Endodermal cell (in vitro differentiated cells): ENCODE measurements around the gene MCTP1. TPM values are rescaled to one million over a fixed set of nuclear protein-coding genes. Genes with fewer than 3 reads are reported as not detected.

Source experiments
- DNase-seq: peaks from one replicate; pipeline ENCODE4 v3.0.0-alpha.2; 2017
- H3K27ac ChIP-seq: 2 replicates; pipeline ENCODE4 v1.5.1; 2013; ENCODE audit warnings: mild to moderate bottlenecking, low read depth, low read length, moderate library complexity
- H3K27me3 ChIP-seq: 2 replicates; pipeline ENCODE4 v1.6.1; 2013; ENCODE audit warnings: mild to moderate bottlenecking, low read length, moderate library complexity; ENCODE audit not compliant: insufficient read depth, control insufficient read depth, poor library complexity, severe bottlenecking
- H3K36me3 ChIP-seq: 2 replicates; pipeline ENCODE4 v1.7.0; 2013; ENCODE audit warnings: mild to moderate bottlenecking, low read length, moderate library complexity; ENCODE audit not compliant: control insufficient read depth, insufficient read depth
- H3K4me1 ChIP-seq: one replicate; pipeline ENCODE4 v1.7.0; 2013; ENCODE audit warnings: low read length; ENCODE audit not compliant: control insufficient read depth, insufficient read depth
- H3K4me3 ChIP-seq: 2 replicates; pipeline ENCODE4 v1.5.1; 2013; ENCODE audit warnings: mild to moderate bottlenecking, low read length, moderate library complexity
- H3K9ac ChIP-seq: 2 replicates; pipeline ENCODE4 v1.6.1; 2013; ENCODE audit warnings: mild to moderate bottlenecking, low read length, moderate library complexity; ENCODE audit not compliant: poor library complexity, severe bottlenecking; ENCODE audit errors: extremely low read depth
- H3K9me3 ChIP-seq: 2 replicates; pipeline ENCODE4 v1.6.1; 2013; ENCODE audit warnings: mild to moderate bottlenecking, low read length, moderate library complexity; ENCODE audit not compliant: control insufficient read depth
- H3K27ac Mint-ChIP-seq: 2 replicates; pipeline ENCODE4 v1.8.0; 2020; ENCODE audit warnings: mixed read lengths
- H3K27me3 Mint-ChIP-seq: 2 replicates; pipeline ENCODE4 v1.8.0; 2021; ENCODE audit warnings: mild to moderate bottlenecking, mixed read lengths; ENCODE audit not compliant: insufficient read depth
- H3K36me3 Mint-ChIP-seq: 2 replicates; pipeline ENCODE4 v1.8.0; 2020; ENCODE audit warnings: low read depth, mixed read lengths
- H3K4me1 Mint-ChIP-seq: 2 replicates; pipeline ENCODE4 v1.8.0; 2020; ENCODE audit warnings: mixed read lengths
- H3K4me3 Mint-ChIP-seq: 2 replicates; pipeline ENCODE4 v1.8.0; 2020; ENCODE audit warnings: mild to moderate bottlenecking, moderate library complexity, mixed read lengths
- H3K9me3 Mint-ChIP-seq: 2 replicates; pipeline ENCODE4 v1.8.0; 2020; ENCODE audit warnings: mild to moderate bottlenecking, mixed read lengths
- WGBS, 2 experiments: methylation state at CpG; one replicate each; pipeline versions ENCODE4 v1.1.5 to v1.1.7; 2013; ENCODE audit warnings: missing lambda C conversion rate in 2 of 2, mixed read lengths in 1 of 2; ENCODE audit not compliant: insufficient coverage in 1 of 2, insufficient read length in 1 of 2; 5-methylcytosine and 5-hydroxymethylcytosine counted together
- total RNA-seq, 2 donors: library from RNA; stranded (reverse); fragmentation: NEBNext Ultra II Directional in 1 of 2; extraction: Animal tissue kit (Norgen Biotek cat#: 25700) in 1 of 2; gene quantifications; 2 replicates in 1 of 2; 3 replicates in 1 of 2; pipeline ENCODE4 v1.2.1, GENCODE V29; 2021
- TF ChIP-seq, protein P1 (sequence below): fragments of 200-600 bp; sonication (generic); conservative IDR thresholded peaks from 2 replicates; pipeline ENCODE4 v1.5.0; 2021; ENCODE audit warnings: antibody characterized with exemption, mild to moderate bottlenecking

Gene MCTP1
- total RNA-seq, 2 donors from 2014 or later: 0.71 to 3.7 TPM

DNA sequence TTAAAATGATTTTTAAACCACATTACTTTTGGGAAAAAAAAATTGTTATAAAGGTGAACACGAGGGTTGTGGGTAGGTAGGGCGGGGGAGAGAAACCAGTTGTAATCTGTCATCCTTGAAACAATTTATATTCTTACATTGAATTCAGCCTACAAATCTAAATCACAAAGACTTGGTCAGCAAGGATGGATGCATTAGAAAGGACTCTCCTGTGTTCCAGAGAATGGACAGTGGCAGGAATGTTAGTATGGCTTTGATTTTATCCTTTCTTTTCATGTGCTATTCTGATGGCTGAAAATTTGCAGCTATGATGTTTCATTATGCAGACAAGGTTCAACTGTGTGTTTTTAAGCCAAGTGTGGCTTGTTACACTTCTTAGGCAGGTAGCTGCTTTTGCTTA, 431.8 kb downstream of the MCTP1 start:
- no CpG with 5 or more reads among the region's 2 CpGs for WGBS, 2 experiments
- Mint-ChIP-seq H3K27ac (no peak overlapping the region), H3K9me3 (no peaks in the 10 kb centered on the region), H3K4me3 (no peak overlapping the region), H3K27me3 (no peaks in the 10 kb centered on the region), H3K4me1 (peaks cover 12% of the 10 kb centered on the region), H3K36me3 (no peaks in the 10 kb centered on the region)
- TF ChIP-seq, protein P1, sequence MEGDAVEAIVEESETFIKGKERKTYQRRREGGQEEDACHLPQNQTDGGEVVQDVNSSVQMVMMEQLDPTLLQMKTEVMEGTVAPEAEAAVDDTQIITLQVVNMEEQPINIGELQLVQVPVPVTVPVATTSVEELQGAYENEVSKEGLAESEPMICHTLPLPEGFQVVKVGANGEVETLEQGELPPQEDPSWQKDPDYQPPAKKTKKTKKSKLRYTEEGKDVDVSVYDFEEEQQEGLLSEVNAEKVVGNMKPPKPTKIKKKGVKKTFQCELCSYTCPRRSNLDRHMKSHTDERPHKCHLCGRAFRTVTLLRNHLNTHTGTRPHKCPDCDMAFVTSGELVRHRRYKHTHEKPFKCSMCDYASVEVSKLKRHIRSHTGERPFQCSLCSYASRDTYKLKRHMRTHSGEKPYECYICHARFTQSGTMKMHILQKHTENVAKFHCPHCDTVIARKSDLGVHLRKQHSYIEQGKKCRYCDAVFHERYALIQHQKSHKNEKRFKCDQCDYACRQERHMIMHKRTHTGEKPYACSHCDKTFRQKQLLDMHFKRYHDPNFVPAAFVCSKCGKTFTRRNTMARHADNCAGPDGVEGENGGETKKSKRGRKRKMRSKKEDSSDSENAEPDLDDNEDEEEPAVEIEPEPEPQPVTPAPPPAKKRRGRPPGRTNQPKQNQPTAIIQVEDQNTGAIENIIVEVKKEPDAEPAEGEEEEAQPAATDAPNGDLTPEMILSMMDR: no peak
- Histone ChIP-seq H3K27me3 (no peaks in the 10 kb centered on the region), H3K36me3 (no peaks in the 10 kb centered on the region), H3K27ac (no peak overlapping the region), H3K4me3 (no peak overlapping the region), H3K9me3 (no peaks in the 10 kb centered on the region), H3K4me1 (peaks cover 6% of the 10 kb centered on the region), H3K9ac (no peak overlapping the region)
- DNase-seq: no peak

DNA sequence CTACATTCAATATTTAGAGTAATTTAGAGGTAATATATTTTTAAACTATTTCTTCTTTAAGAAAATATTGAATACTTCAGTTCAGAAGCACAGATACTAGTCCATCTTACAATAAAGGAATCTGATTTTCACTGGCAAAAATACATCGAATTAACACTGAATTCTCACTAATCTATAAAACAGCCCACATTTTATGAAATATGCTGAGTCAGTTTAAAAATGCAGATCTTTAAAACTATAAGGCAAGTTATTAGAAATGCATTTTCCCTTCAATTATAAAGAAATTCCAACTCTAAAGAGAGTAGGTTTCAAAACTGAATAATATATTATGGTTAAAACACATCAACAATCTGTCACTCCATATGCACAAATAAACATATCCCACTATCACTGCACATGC, 433.9 kb downstream of the MCTP1 start:
- Histone ChIP-seq H3K27me3 (no peaks in the 10 kb centered on the region), H3K4me3 (no peak overlapping the region), H3K9ac (no peak overlapping the region), H3K36me3 (no peaks in the 10 kb centered on the region), H3K9me3 (no peaks in the 10 kb centered on the region), H3K4me1 (peaks cover 6% of the 10 kb centered on the region), H3K27ac (no peak overlapping the region)
- TF ChIP-seq, protein P1: no peak
- H3K4me3 Mint-ChIP-seq: no peak overlapping the region
- no peaks in the 10 kb centered on the region for H3K27me3 Mint-ChIP-seq
- no peak for DNase-seq
- no peak overlapping the region for H3K27ac Mint-ChIP-seq
- H3K36me3 Mint-ChIP-seq: no peaks in the 10 kb centered on the region
- peaks cover 12% of the 10 kb centered on the region for H3K4me1 Mint-ChIP-seq
- 80% methylated on average over 1 of the region's 1 CpG; no CpG with 5 or more reads in 1 of the 2 experiments for WGBS, 2 experiments
- no peaks in the 10 kb centered on the region for H3K9me3 Mint-ChIP-seq

DNA sequence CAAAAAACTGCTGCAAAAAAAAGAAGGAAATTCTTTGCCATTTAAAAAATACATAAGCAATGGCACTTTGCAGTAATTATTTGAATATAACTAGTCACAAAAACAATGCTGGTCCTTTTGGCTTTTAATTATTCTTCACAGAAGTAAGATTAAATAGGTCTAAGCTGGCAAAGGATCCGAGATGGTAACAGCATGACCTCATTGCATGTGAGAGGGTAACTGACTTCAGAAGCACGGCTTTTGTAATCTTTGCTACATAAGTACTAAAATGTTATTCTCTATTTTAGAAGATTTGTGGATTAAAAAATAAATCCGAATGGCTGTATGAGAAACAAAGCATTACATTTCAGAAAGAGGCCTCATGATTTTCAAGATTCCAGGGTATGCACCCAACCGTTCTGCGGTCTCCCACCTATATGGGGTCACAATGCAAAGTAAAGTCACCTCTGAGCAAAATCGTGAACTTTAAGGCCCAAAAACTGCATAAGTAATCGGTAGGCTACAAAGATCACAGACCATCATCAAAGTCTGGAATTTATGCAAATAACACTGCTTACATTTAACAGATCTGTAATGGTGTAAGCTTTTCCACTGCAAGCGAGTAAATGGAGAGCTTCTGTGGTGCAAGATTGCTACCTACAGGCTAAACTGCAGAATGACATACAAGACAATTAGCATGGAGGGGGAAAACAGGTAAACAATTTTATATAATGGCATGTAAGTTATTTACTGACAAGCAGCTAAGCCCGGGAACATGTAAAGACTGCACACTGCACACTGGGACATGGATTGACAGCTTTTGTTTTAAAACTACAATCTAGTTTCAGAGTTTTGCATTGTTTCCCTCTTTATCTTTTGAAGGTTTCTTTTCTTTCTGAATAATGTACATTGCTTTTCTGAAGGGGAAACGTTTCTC, 434.8 kb downstream of the MCTP1 start:
- WGBS, 2 experiments: 25 to 33% methylated on average over 5 to 9 of the region's 10 CpGs
- no peaks in the 10 kb centered on the region for H3K9me3 ChIP-seq
- H3K9ac ChIP-seq: no peak overlapping the region
- Mint-ChIP-seq H3K9me3 (no peaks in the 10 kb centered on the region), H3K27ac (peak overlapping the region; percentile 81), H3K27me3 (no peaks in the 10 kb centered on the region), H3K36me3 (no peaks in the 10 kb centered on the region), H3K4me3 (peak overlapping the region; percentile 22), H3K4me1 (peaks cover 12% of the 10 kb centered on the region)
- no peak overlapping the region for H3K4me3 ChIP-seq
- TF ChIP-seq, protein P1: peak; percentile 95
- peak overlapping the region; percentile 74 for H3K27ac ChIP-seq
- no peaks in the 10 kb centered on the region for H3K27me3 ChIP-seq
- H3K36me3 ChIP-seq: no peaks in the 10 kb centered on the region
- peaks cover 6% of the 10 kb centered on the region for H3K4me1 ChIP-seq
- DNase-seq: peak; percentile 65
